ENCODE data around the gene FGGY.
"Not testable (repeated sequence)": the region's sequence is repeated elsewhere in the genome, so short reads cannot be mapped to it uniquely, and the experiment has no call there.

The FGGY gene

DNA sequence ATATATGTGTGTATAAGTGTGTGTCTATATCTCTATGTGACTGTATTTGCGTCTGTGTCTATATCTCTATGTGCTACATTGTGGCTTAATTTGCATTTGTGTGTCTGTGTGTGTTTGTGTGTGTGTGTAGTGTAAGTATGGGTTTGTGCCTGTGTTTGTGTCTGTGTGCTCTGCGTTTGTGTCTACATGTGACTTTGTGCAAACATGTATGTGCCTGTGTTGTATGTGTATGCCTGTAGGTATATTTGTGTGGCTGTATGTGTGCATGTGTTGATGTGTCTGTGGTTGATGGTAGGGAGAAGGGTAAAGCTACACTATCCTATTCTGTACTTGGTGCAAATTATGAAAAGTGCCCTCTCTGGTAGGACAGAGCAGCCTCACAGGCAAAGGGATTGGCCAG, 7.3 kb upstream of the FGGY start:
- no peak for DNase-seq

DNA sequence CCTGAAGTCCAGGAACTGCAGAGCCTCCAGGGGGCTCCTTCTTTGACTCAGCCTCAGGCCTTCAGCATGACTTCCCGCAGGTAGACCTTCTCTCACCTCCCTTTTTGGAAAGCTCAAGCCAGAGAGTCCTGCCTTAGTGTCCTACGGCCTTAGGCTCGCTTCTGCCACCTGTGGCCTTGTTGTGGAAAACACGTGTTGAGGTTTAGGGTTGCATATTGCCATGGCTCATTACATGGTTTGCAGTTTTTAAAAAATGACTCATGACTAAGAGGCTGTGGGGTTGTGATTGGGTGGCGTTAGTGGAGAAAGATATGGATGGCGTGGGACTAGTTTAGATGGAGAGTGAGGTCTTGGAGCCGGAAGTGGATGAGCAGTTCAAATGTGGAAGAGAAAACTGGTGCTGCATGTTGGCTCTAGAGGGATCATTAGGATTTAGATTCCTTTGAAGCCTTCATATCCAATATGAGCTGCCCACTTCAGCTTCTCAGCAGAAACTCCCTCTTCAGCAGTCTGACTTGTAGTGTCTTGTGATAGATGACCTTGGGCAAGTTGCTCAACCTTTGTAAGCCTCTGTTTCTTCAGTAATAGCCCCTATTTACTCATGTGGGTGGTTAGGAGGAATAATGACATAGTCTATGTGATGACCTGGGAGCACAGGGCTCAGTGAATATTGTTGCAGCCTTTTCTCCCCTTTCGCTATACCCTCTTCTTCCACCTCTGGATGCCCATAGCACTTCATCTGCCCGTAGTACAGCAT, 6.5 kb upstream of the FGGY start:
- no peak for DNase-seq

DNA sequence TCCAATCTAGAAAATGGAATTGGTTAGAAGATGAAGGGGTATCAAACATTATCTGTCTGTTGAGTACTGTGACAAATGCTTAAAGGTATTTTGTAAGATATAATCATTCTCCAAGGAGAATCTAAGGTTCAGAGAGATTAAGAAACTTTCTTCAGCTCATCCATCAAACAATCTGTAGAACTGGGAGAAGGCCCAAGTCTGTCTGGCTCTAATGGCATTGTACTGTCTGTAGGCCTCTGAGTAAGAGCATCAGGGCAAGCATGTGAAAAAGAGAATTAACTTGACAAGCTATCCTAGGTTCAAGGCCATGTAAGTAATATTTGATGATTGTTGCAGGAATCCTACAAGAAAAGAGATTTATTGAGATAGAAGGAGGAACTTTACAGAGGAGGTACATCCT, 5.3 kb upstream of the FGGY start:
- no peak for DNase-seq

DNA sequence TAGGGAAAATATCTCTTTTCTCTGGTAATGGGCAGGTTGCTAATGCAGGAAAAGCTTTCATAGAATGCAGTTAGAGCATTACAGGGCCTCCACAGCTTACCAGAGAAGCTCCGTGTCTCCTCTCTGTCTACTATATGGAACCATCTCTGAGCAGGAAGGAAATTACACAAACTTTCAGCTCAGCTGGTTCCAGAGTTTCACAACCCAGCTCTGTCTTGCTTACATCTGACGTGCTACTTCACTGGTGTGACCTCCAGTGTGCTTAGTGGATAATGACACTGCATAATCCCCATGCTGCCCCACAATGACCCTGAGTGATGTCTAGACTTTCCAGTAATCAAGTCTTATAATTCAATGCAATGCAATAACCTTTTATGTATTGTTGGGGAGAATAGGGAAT, 4.3 kb upstream of the FGGY start:
- DNase-seq, result no peak

DNA sequence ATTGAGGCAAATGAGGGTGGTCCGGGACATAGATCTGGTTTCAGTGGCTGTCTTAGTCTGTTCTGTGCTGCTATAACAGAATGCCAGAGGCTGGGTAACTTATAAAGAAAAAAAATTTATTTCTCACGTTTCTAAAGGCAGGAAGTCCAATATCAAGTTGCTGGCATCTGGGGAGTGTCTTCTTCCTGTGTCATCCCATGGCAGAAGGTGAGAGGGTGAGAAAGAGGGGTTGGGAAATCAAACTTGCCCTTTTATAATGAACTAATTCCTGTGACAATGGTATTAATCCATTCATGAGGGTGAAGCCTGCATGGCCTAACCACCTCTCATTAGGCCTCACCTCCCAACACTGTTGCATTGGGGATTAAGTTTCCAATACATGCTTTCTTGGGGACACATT, 3.7 kb upstream of the FGGY start:
- no peak for DNase-seq

DNA sequence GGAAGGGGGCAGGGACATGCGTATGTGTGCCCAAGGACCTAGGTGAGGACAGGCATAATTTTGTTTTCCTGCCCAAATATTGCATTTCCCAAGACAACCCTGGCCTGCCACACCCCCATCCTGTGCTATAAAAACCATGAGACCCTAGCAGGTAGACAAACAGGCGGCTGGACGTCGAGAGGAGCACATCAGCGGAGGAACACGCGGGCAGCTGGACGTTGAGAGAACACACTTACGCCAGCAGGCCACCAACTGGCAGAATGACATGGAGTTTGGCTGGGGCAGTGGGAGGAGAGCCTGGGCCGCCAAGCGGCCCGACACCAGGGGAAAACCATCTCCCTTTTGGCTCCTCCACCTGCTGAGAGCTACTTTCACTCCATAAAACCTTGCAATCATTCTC, 3.0 kb upstream of the FGGY start:
- no peak for DNase-seq

DNA sequence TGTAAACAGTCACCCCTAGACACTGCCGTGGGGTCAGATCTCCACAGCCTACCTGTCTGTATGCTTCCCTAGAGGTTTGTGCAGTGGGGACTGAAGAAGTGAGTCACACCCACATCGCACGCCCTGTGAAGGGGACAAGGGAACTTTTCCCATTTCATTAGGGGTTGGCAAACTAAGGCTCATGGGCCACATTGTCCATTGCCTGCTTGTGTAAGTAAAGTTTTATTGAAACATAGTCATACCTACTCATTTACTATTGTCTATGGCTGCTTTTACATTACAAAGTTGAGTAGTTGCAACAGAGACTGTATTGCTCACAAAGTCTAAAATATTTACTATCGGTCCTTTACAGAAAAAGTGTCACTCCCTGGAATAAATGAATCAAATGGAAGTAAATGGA, 2.5 kb upstream of the FGGY start:
- no peak for DNase-seq

DNA sequence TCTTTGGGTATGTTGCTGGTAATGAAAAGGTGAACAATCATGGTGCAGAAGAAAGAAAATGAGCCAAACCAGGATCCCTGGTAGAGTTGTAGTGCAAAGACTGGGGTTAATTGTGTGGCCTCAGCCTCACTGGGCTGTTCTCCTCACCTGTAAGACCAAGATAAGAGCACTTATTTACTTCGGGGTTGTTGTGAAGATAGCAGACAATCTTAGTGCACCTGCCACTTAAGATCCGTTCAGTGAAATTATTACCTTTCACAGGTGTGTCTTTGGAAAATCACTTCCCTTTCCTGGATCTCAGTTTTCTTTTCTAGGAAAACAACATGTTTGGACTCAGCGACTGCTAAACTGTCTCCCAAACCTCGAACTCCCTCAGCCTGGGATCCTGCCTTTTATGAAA, 1.3 kb upstream of the FGGY start:
- no peak for DNase-seq

DNA sequence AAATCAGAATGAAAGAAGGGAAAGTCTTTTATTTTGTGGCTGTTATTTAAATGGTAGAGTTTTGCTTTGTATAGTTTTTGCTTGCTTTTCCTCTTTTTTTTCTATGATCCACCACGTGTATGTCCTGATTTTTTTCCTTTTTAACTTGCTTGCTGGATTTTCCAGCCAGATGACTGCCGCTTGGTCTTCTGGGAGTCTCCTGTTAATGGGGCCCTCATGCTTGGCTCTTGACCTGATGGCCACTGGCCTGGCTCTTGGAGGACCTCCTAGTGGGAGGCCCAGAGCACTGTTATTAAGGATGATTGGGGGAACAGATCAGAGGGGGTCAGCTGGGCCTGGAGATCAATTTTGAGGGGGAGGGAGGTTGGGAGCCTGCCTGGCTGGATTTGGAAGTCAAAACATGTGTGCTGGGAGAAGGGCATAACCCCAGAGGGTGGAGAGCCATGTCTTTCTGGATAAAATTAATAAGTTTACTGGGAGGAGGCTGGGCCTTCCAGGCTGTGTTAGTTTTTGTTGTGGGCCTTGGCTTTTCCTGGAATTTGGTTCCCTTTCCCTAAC, 1.2 kb downstream of the FGGY start:
- no peak for DNase-seq

DNA sequence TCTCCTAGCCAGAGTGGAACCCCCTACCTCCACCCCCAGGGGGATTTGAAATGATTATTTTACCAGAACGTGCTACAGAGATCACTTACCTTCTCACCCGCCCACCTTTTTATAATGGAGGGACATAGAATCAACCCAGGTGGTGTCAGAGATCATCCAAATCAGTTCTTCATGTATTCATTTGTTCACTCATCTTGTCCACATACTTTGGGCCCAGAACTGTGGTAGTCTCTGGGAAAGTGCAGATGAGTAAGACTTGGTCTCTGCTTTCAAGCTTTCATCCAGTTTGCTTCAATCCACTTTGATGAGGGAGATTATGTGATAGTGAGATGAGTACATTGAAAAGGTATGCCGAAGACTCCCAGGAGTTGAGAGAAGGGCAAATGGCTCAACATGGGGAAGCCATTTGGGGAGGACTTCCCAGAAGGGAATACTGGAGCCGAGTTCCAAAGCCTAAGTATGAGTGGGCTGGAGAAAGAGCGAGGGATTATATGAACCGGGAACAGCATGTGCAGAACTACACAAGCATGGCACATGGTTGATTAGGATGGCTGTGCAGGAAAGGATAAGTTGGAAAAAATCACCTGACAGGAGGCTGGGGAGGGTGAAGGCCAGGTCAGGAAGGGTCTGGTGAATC, 1.9 kb downstream of the FGGY start:
- no peak for DNase-seq

DNA sequence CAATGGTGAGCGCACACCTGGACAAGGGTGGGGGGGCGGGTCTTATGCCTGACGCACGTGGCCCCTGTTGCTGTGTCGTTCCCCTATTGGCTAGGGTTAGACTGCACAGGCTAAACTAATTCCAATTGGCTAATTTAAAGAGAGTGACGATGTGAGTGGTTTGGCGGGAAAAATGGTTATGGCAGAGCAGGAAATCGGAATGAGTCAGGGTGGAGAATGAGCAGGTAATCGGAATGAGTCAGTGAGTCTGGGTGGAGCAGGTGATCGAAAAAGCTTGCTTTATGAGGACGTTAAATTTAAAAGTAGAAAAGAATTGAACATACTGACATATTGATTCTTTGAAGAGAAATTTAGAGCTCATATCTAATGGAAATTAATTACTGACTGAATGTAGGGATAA, 2.8 kb downstream of the FGGY start:
- not testable (repeated sequence) for DNase-seq

DNA sequence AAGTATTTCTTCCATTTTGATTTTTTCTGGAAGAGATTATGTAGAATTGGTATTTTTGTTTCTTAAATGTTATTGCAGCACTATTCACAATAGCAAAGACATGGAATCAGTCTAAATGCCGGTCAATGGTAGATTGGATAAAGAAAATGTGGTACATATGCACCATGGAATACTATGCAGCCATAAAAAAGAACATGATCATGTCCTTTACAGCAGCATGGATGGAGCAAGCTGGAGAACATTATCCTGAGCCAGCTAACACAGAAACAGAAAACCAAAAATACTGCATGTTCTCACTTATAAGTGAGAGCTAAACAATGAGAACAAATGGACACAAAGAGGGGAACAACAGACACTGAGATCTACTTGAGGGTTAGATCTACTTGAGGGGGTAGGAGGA, 5.4 kb downstream of the FGGY start:
- no peak for DNase-seq

DNA sequence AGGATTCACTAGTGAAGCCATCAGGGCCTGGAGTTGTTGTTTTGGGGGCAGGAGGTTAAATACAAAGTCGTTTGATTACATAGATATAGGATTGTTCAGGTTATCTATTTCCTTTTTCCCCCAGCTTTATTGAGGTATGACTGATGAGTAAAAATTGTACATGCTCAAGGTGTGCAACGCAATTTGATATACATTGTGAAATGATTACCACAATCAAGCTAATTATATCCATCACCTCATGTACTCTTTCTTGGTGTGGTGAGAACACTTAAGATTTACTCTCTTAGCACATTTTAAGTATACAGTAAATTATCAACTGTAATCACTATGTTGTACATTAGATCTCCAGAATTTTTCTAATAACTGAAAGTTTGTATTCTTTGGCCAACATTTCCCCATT, 6.0 kb downstream of the FGGY start:
- no peak for DNase-seq

DNA sequence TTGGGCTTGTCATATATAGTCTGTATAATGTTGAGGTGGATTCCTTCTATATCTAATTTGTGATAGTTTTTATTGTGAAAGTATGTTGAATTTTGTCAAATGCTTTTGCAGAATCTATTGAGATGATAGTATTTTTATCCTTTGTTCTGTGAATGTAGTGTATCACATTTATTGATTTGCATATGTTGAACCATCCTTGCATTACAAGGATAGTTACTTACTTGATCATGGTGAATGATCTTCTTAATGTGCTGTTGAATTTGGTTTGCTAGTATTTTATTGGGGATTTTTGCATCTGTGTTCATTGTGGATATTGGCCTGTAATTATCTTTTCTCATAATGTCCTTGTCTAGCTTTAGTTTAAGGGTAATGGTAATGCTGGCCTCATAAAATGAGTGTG, 8.3 kb downstream of the FGGY start:
- no peak for DNase-seq

DNA sequence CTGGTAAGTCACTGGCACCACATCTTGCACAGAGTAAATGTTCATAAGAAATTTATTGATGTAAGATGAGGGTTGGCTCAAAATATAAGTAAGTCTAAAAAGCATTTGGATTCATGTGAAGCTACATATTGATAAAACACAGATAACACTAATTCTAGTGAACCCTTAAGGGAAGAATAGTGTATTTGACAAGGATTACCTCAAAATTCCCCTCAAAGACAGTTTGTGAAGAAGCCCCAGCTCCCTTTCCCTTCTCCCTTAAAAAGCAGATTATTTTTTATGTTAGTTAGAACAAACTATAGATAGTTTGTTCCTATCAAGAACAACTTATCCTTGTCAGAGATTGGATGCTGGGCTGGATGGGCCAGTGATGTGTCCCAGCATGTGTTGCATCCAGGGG, 10.7 kb downstream of the FGGY start:
- DNase-seq, result no peak

DNA sequence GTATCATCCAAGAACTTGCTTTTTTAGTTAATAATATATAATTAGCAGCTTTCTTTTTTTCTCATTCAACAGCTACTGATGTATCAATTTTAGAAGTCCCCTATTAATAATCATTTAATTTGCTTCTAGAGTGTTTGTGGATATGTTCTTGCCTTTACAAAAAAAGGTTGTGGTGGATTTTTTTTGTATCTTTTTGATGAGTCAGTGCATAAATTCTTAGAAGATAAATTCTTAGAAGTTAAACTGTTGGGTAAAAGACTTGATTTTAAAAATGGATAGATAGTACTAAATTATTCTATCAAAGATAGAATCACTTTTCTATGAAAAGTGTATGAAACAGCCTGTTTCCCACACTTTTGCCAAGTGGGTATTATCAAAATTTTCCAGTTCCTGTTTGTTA, 11.9 kb downstream of the FGGY start:
- no peak for DNase-seq

DNA sequence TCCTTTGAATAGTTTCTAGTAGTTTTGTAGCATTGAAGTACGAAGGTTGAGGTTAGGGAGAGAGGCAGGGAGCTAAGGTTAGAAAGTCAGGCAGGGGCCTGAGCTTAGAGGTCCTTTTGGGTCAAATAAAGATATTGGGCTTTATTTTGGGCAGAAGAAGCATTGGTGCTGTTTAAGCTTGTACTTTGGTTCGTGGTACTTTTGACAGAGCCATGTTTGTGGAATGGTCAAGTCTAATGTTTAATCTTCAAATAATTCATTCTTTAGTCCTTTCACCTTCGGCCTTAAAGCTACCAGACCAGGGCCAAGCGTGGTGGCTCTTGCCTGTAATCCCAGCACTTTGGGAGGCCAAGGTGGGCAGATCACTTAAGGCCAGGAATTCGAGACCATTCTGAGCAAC, 12.5 kb downstream of the FGGY start:
- no peak for DNase-seq

DNA sequence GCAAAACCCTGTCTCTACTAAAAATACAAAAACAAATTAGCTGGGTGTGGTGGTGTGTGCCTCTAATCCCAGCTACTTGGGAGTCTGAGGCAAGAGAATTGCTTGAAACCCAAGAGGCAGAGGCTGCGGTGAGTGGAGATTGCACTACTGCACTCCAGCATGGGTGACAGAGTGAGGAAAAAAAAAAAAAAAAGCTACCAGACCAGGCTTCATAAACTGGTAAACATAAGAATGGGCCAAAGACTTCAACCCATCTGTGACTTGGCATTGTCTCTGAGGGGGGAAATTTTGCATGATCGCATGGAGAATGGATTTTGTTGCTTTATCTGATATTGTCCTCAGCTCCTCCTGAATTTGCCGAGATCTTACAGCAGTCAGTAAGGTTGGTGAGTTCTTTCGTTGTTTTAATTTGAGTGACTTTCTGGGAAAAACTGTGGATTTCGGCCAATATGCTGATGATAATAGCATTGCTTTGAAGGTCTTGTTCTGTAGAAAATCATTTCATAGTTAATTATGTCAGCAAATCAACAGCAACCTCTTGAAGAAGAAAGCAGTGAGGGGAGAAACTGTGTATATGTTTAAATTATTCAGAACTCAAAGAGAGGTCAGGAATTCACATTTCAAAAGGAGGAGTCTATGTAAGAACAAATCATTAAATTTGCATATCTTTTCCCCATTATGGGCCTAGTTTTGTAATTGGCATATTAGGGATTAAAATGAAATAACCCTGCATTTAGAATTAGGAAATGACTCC, 13.1 kb downstream of the FGGY start:
- DNase-seq, result no peak

DNA sequence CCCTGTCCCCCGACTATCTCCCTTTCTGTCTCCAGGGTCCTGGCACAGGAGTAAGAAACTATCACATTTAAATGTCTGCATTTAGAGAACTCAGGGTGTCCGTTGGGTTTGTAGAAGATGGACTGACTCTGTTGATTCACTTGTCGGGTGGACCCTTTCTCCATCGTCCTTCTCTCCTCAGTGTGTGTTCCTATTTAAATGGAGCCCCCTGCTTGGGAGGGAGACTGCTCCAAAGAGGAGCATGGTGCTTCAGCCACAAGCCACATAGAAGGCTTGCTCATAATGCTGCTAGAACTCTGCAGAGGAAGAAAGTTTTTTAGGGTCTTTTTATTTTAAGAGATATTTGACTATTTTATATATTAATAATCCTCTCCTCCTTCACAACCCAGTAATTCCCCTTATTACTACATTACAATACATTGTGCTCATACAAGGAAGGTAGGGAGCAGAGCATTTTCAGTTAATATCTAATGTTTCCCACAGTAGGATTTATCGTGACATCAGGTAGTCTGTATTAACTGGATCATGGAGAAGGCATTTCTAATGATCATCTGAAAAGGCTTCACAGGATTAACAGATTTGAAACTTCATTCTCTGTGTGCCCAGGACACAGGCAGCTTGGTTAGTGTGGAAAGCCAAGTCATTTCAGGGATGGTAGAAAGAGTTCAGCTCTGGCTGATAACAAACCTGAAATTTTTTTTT, 13.8 kb downstream of the FGGY start:
- no peak for DNase-seq

DNA sequence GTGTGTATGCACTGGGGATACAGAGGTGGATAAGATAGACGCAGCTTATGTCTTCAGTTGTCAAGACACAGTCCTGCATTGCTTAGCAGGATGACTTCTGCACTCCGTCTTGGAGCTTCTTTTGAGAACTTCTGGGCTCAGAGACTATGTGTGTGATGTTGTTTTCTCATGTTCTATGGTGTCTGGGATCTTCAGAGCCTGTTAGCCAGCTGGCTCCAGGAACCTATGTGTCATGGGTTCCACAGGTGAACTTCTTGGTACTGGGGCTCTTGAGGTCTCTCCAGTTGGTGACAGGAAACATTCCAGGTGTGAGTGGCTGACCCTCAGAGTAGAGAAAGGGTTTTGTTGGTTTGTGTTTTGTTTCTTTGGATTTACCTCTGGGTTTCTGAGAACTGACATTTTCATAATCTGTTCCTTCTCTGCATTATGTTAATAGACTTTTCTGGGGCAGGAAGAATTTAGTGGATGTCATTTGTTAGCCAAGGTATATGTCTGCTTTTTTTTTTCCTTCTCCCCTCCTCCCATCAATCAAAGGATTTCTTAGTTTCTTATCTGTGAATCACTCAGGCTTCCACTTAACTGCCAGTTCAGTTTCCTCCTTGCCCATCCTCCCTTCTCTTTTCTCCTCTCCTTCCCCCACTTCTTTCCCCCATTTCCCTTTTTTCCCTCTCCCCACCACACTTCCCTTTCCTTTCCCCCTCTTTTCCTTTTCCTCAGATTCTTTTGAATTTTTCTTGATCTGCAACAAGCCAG, 18.1 kb downstream of the FGGY start:
- DNase-seq, result no peak

DNA sequence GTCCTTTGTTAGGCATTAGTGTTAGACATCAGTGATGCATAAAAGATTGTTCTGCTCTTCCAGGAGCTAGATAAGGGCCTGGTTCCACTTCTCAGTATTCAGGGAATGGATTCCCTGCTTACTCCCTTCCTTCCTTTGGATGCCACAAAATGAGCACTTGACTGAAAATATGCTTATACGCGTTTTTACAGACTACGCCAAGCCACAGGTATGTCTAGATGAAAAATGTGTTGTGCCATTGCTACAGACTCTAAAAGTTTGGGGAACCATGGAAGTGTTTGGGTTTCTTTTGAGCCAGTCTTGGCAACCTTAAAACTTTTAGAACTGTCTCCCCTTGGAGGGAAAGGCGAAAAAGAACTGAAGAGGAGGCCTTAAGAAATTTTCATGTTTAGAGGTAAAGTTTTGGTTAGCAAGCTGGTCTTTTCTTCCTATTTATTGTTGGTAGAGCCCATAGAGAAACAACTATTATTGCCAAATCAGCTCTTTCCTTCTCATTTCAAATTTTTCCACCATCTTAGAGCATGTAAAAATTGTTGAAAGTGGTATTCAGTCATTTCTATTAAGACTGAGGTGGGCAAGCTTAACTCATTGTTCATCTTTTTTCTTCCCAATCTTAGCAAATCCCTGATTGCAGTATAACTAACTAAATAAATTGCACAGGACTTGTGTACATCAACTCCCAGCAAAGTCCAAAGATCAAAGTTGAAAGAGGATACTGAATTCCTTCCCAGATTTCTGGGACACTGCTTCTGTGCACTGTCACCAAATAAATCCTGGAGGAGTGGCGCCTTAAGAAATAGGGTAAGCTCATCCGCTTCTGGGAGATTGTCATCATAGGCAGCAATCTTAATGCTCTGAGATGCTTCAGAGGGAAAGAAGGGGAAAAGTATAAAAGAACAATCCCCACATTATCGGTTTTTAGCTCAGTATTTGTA, 18.9 kb downstream of the FGGY start:
- no peak for DNase-seq

Measured in NCI-H1048 (cell line).